GM21390 (cell line): ENCODE results near the gene EN2.

ENCODE experiments used
- ATAC-seq: cut with Tn5 transposase; IDR thresholded peaks from one replicate; pipeline ENCODE4 v1.9.1; 2021; ENCODE audit not compliant: unreplicated experiment

Gene EN2

GRCh38 chr7:155507576-155507975 is 49.6 kb downstream of the EN2 start:
- no peak for ATAC-seq

DNA sequence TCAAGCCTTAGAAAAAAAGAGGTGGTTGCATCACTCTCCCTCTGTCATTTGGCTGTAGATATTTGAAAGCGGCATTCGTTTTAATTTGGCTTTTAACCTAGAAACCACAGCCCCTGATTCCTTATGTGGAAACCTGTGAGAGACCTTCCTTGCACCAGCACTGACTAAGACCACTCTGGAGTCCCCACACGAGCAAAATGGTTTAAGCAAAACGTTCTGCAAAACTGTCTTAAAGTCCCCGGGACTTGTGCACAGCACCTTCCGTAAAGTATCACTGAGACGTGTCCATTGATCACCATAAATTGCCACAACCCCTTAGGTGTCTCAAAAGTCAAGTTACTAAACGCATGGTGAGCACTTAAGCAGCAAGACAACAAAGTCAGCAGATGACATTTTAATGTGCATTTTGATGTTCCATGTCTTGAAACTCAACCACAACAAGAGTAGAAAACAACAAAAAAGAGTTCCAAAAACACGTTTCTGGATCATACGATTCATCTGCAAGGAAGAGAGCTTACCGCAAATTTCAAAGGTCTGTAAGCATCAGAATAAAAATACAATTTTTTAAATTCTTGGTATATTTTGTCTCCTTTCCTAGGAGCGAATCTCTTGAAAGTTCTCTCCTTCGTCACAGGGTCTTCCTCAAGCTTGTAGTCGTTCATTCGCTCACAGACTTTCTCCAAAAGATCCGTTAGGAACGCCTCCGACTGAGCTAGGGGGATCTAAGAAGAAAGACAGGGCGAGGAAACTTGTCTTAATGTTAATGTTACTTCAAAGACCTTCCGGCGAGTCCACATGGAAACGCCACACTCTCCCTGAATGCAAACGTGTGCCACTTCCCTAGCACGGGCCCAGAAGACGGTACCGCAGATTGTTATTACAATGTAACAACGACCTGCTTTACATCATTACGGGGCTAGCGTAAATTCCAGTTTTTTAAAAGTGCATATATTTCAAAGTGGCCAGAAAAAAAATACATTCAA is 50.7 kb downstream of the EN2 start:
- ATAC-seq, result no peak

DNA sequence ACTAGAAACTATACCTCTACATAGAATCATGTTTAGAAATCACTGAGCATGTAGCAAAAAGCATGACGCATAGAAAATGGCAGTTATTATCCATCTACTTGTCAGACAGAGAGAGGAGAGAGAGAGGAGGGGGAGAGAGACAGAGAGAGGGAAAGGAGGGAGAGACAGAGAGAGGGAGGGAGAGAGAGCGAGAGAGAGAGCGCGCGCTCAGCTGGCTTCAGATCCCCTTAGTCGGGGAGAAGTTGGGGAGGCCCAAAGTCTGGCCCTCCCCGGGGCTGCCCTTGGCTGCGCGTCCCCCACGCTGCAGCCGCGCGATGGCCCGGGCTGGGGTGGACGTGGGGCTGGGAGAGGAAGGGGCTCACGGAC is 51.4 kb downstream of the EN2 start:
- ATAC-seq, result no peak

GRCh38 chr7:155509725-155510551 is 52.0 kb downstream of the EN2 start:
- ATAC-seq, result no peak

DNA sequence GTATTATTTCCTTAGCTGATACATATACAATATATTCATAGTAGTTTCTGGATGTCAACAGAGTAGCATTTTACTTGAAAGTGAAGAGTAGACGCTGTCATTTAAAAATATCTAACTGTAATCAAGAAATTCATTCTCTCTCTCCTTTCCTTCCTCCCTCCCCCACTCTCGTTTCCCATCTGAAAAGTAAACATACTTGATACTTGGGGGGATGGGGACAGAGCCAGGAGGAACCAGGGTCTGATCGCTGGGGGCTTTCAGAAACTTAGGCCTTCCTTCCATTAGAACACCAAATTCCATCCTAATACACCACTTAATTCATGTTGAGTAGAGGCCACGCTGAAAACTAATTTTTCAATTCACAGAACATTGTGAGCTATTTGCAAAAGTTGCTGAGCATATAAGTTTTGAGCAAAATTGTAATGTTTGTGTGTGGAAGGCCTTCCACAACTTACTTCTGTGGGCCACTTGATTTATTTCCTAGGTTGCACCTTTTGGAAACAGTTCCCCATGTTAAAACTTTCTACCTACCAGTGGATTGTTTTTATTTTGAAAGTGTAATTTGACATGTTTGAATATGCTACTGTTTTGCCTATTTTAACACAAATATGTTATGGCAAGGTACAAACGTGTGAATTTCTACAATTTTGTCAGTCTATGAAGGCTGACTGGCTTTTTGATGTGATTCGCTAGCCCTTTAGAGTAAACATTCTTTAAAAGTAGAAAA is 53.2 kb downstream of the EN2 start:
- no peak for ATAC-seq

- no peak for ATAC-seq
Observed at GRCh38 chr7:155511702-155511996, 53.7 kb downstream of the EN2 start.

DNA sequence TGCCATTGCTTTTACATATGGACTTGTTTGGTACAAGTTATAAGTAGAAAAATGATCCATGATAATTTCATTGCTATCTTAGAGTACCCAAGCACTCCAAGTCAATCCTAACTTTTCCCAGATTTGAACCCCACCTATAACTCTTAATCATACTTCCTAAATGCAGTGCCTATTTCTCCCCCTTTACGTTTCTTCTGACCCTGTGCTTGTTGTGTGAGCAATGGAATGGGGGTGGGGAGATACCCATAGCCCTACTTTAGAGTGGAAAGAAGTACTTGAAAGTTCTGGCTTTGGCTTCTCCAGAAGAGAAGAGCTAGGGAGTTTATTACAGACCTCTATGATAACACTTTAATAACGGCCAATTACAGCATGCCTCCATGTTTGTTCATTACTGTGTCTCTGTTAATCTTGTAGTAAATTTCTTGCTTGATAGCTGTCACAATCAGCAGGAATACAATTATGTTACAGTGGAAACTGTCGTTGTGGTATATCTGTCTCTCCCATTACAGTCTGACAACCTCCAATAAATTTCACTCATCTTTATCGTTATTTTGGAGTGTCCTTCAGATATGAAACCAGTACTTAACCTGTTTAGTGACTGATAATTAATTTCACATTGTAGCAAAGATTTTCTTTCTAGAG is 54.4 kb downstream of the EN2 start:
- ATAC-seq, result no peak

DNA sequence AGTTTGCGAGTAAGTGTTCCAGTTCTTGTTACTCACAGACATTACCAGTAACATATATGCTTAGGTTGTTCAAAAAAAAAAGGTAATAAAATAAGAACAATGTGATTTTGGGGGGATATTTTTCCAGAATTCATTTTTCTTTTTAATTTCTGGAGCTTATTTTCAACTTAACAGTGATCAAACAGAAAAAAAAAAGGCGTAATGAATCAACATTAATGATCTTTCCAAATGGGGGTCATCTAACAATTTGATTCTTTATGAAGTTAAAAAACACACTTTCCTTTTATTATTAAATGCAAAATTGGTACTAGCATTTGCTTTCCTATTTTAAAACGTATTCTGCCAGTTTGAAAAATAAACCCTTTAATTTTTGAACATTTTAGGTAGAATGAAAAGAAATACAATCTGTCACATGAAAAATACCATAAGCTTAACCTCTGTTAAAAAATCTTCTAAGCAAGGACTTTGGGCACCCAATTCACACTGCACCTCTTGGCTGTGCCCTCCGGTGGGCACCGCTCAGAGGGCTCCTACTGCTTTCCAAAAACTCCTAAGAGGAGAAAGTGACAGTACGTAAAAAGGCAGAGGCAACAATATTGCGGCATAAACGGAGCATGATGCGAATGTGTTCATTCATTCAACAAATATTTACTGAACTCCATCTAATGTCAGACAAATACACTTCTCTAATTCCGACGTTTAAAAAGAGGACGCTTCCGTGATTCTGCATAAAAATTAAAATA is 55.8 kb downstream of the EN2 start:
- ATAC-seq, result no peak

DNA sequence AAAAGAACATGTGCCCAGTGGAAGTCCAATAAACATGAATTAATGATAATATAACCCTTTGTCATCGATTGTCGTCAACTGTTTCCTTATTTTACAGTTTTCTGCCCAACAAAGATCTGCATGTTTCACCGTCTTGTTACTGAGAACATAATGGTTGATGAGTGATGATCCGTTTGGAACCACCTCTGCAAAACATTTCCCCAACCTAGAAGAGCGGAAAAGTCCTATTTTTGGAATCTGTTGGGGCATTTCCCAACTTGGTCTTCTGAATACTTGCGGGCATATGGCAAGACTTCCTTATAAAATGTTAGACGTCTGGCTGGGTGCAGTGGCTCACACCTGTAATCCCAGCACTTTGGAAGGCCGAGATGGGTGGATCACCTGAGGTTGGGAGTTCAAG is 56.4 kb downstream of the EN2 start:
- no peak for ATAC-seq
